Fibroblast of mammary gland (primary cell): ENCODE results near the gene PDGFRA.

Experiments
- DNase-seq: peaks from one replicate; pipeline ENCODE4 v3.0.0-alpha.2; 2010; ENCODE audit warnings: low read depth
- H3K4me3 ChIP-seq: 2 replicates; pipeline ENCODE4 v1.5.1; 2011; ENCODE audit warnings: low read depth, mild to moderate bottlenecking, low read length, moderate library complexity; ENCODE audit not compliant: control insufficient read depth
- CTCF ChIP-seq: conservative IDR thresholded peaks from 2 replicates; pipeline ENCODE4 v1.5.1; 2011; ENCODE audit warnings: low read depth, low read length, inconsistent platforms; ENCODE audit not compliant: control insufficient read depth, insufficient read depth

The PDGFRA gene

GRCh38 chr4:54274264-54274663, 45.2 kb downstream of the PDGFRA start:
- TF ChIP-seq CTCF = no peak
- H3K4me3 ChIP-seq = no peak overlapping the region
- DNase-seq = no peak

DNA sequence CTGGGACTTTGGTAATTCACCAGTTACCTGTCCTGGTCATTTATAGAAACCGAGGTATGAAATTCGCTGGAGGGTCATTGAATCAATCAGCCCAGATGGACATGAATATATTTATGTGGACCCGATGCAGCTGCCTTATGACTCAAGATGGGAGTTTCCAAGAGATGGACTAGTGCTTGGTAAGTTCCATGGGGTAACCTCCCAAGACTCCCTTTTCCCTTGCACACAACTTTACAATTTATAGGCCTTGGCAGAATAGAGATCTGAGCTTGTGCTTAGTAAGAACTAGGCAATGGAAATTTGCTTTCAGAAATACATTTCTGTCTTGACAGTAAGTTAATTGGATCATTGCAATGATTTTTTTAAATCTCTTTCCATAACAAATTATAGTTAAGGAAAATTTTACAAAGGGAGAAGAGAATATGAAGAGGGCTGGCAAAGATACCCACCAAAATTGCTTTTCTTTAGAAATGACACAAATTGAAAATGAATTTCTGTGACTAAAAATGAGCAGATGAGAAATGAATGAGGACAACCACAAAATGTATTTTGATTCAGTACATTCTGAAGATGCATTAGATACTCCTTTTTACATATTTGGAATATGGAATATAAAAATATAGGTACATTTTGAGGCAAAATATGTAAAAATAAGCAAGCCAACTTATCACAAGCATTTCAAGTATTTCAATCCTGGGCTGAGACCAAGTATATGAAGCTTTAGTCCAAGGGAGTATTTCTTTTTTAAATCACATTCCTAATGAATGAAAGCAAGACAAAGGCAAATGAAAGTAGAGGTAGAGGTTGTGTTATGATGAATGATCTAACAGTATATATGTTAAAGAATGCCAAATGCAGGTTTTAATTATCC, 45.9 kb downstream of the PDGFRA start:
- peak; percentile 48 for DNase-seq
- no peak for TF ChIP-seq CTCF
- no peak overlapping the region for H3K4me3 ChIP-seq

- no peak for DNase-seq
- TF ChIP-seq CTCF = no peak
- no peak overlapping the region for H3K4me3 ChIP-seq
Observed at GRCh38 chr4:54276641-54277430, 47.7 kb downstream of the PDGFRA start.

DNA sequence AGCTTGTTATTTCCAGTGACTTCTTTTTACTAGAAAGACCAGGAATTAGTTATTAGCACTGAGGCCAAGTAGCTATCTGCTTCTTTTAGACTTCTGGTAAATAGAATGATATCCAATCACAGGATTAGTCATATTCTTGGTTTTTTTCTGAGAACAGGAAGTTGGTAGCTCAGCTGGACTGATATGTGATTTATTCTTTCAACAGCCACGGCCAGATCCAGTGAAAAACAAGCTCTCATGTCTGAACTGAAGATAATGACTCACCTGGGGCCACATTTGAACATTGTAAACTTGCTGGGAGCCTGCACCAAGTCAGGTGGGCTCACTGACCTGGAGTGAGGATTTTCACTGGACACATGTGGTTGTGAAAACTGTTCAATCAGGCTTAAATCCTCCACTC, 48.6 kb downstream of the PDGFRA start:
- DNase-seq = peak; percentile 91
- no peak for TF ChIP-seq CTCF
- H3K4me3 ChIP-seq = no peak overlapping the region

DNA sequence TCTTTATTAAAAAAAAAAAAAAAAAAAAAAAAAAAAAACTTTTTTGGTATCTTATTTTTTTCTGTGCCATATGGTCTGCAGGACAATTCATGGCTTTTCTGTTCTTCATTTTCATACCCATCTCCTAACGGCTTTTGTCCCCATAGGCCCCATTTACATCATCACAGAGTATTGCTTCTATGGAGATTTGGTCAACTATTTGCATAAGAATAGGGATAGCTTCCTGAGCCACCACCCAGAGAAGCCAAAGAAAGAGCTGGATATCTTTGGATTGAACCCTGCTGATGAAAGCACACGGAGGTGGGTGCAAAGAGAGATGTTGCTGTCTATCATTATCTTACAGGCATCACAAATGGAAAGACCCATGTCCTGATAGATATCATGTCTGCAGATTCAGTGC, 49.1 kb downstream of the PDGFRA start:
- no peak for DNase-seq
- no peak for TF ChIP-seq CTCF
- H3K4me3 ChIP-seq = no peak overlapping the region

DNA sequence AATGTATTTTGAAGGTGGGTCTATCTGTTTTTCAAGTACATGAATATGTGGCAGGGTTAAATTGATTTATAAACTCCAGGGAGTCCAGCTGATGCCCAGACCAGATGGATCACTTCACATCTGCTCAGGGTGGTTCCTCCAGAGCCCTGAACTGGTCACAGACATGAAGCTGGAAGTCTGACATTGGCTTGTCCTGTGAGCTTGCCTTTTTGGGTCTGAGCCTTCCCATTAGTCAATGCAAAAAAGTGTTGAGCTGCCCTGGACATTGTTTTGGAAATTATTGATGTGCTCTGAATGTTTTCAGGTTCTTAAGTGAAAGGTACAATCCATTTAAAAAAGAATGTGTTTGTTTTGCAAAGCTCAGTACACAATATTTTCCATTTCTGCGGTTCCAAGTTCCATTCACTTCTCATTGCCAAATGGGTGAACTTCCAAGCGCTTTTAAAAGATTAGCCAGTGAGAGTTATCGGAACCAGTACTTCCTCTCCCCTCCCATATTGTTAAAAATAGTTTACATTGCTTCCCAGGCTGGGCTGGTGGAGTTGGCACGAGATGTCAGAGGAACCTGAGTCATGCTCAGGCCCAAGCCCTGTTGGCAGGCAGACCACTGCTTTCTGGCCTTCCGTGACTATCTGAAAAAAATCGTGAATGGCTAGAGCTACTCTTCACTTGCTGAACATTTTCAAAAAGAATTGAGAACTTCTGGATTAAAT, 52.1 kb downstream of the PDGFRA start:
- peak; percentile 95 for DNase-seq
- no peak for TF ChIP-seq CTCF
- no peak overlapping the region for H3K4me3 ChIP-seq
